HepG2 (cell line): ENCODE measurements around the gene RAB6B.

ENCODE experiments used
- ASH2L ChIP-seq: fragments of 300-600, 200-600 bp; sonication (generic); IDR thresholded peaks from 2 replicates; pipeline ENCODE4 v1.7.0; 2017; ENCODE audit warnings: low read depth, mild to moderate bottlenecking, moderate library complexity, mixed read lengths, low read length; ENCODE audit not compliant: insufficient read length
- ATF7 ChIP-seq, 2 experiments: fragments of 450-650 bp in 1 of 2; sonication (generic) in 1 of 2; formaldehyde crosslinking in 1 of 2; IDR thresholded peaks; 2 replicates each; pipeline versions ENCODE4 v1.4.0 to v1.6.1; 2016 to 2020; ENCODE audit warnings: antibody characterized with exemption in 1 of 2, mild to moderate bottlenecking in 1 of 2, missing genetic modification reagents in 1 of 2
- NONO ChIP-seq, 2 experiments: fragments of 450-650 bp in 1 of 2; sonication (generic) in 1 of 2; formaldehyde crosslinking in 1 of 2; IDR thresholded peaks in 1 of 2; conservative IDR thresholded peaks in 1 of 2; 2 replicates each; pipeline versions ENCODE4 v1.6.1 to v1.8.0; 2017 to 2022; ENCODE audit warnings: mild to moderate bottlenecking in 1 of 2, missing genetic modification reagents in 1 of 2, moderate library complexity in 1 of 2
- SIN3B ChIP-seq: fragments of 150-350 bp; IDR thresholded peaks from 2 replicates; pipeline ENCODE4 v1.6.1; 2014; ENCODE audit warnings: low read length
- TF ChIP-seq, protein P1 (sequence below): sonication (generic); formaldehyde crosslinking; IDR thresholded peaks from 2 replicates; pipeline ENCODE4 v1.9.0; 2021; ENCODE audit warnings: missing genetic modification reagents, mild to moderate bottlenecking, borderline replicate concordance
- TF ChIP-seq, protein P2 (sequence below): sonication (generic); formaldehyde crosslinking; IDR thresholded peaks from 2 replicates; pipeline ENCODE4 v1.5.0; 2020; ENCODE audit warnings: mild to moderate bottlenecking, missing genetic modification reagents, moderate library complexity
- TF ChIP-seq, protein P3 (sequence below), 2 experiments: fragments of 450-650 bp in 1 of 2; sonication (generic) in 1 of 2; formaldehyde crosslinking; IDR thresholded peaks; 2 replicates each; pipeline versions ENCODE4 v1.5.0 to v1.8.0; 2020 to 2022; ENCODE audit warnings: mild to moderate bottlenecking in 1 of 2, missing genetic modification reagents in 1 of 2

GRCh38 chr3:133880886-133881455, 14.7 kb downstream of the RAB6B start:
- TF ChIP-seq, protein P1, sequence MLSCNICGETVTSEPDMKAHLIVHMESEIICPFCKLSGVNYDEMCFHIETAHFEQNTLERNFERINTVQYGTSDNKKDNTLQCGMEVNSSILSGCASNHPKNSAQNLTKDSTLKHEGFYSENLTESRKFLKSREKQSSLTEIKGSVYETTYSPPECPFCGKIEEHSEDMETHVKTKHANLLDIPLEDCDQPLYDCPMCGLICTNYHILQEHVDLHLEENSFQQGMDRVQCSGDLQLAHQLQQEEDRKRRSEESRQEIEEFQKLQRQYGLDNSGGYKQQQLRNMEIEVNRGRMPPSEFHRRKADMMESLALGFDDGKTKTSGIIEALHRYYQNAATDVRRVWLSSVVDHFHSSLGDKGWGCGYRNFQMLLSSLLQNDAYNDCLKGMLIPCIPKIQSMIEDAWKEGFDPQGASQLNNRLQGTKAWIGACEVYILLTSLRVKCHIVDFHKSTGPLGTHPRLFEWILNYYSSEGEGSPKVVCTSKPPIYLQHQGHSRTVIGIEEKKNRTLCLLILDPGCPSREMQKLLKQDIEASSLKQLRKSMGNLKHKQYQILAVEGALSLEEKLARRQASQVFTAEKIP (CRISPR knock-in tag) = no peak
- TF ChIP-seq, protein P2, sequence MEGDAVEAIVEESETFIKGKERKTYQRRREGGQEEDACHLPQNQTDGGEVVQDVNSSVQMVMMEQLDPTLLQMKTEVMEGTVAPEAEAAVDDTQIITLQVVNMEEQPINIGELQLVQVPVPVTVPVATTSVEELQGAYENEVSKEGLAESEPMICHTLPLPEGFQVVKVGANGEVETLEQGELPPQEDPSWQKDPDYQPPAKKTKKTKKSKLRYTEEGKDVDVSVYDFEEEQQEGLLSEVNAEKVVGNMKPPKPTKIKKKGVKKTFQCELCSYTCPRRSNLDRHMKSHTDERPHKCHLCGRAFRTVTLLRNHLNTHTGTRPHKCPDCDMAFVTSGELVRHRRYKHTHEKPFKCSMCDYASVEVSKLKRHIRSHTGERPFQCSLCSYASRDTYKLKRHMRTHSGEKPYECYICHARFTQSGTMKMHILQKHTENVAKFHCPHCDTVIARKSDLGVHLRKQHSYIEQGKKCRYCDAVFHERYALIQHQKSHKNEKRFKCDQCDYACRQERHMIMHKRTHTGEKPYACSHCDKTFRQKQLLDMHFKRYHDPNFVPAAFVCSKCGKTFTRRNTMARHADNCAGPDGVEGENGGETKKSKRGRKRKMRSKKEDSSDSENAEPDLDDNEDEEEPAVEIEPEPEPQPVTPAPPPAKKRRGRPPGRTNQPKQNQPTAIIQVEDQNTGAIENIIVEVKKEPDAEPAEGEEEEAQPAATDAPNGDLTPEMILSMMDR (CRISPR knock-in tag) = no peak
- TF ChIP-seq, protein P3, sequence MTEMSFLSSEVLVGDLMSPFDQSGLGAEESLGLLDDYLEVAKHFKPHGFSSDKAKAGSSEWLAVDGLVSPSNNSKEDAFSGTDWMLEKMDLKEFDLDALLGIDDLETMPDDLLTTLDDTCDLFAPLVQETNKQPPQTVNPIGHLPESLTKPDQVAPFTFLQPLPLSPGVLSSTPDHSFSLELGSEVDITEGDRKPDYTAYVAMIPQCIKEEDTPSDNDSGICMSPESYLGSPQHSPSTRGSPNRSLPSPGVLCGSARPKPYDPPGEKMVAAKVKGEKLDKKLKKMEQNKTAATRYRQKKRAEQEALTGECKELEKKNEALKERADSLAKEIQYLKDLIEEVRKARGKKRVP (CRISPR knock-in tag; IDR thresholded peaks at IDR 0.05) = no peak
- no peak for TF ChIP-seq ASH2L
- no peak for TF ChIP-seq ATF7 (IDR thresholded peaks at IDR 0.05)
- TF ChIP-seq ATF7 (CRISPR knock-in tag; IDR thresholded peaks at IDR 0.05) = no peak
- no peak for TF ChIP-seq SIN3B
- no peak for TF ChIP-seq NONO (IDR thresholded peaks at IDR 0.05)
- TF ChIP-seq NONO (CRISPR knock-in tag; conservative IDR thresholded peaks at IDR 0.05) = no peak
